HG03354 (cell line): ENCODE results near the gene SVIL.
"Not testable (repeated sequence)": the region's sequence is repeated elsewhere in the genome, so short reads cannot be mapped to it uniquely, and the experiment has no call there.

ENCODE experiments used
- ATAC-seq: cut with Tn5 transposase; IDR thresholded peaks from one replicate; pipeline ENCODE4 v1.9.1; 2021; ENCODE audit warnings: mild to moderate bottlenecking; ENCODE audit not compliant: unreplicated experiment, poor library complexity, severe bottlenecking

SVIL gene

DNA sequence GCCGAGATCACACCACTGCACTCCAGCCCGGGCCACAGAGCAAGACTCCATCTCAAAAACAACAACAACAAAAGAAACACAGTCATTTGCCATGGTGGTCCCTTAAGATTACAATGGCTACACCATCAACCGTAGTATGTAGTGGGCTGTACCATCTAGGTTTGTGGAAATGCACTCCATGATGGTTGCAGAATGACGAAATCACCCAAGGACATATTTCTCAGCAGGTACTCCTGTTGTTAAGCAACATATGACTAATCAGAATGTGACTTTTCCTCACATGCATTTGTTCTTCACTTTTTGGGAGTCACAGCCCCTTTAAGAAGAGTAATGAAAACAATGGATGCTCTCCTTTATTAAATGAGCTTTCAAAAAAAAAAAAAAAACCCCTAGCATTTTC is 11.0 kb downstream of the SVIL start:
- ATAC-seq, result no peak

DNA sequence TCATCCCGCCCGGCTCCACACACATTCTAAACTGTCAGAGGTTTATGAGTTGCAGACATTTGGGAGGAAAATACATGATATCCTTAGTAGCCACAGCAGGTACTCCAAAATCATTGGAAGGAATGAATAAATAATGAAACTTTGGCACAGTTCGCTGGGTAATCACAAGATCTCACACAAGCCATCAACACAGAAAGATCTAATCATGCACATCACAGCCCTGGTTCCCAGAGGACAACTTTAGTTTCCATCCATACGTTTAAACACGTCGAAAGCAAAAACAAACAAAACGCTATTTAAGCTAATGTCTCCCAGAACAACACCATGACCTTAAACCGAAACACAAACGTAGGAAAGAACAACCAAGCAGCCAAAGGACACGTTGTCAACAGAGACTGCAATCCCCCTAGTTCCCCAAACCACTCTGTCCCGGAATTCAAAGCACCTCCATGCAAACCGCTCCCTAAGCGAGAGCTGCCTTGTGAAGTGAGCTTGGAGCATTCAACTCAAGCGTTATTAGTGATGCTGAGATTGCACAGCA is 12.3 kb downstream of the SVIL start:
- ATAC-seq, result no peak

DNA sequence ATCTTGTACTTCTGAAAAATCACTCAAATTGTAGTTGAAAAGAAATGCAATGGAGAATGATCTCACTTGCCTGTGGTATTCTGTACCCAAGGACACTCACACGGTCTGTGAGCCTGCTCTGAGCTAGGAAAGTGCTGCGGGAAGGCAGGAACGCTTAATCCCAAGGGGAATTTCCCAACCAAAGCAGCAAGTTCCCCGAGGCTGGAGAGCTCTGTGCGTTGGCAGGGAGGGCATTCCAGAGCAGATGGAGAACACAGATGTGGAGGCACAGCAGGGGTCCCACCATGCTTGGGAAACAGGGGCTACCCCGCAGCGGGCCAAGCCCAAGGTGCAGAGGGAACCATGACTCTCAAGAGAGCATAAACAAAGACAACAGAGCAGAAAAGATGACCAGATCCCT is 13.6 kb downstream of the SVIL start:
- ATAC-seq, result no peak

DNA sequence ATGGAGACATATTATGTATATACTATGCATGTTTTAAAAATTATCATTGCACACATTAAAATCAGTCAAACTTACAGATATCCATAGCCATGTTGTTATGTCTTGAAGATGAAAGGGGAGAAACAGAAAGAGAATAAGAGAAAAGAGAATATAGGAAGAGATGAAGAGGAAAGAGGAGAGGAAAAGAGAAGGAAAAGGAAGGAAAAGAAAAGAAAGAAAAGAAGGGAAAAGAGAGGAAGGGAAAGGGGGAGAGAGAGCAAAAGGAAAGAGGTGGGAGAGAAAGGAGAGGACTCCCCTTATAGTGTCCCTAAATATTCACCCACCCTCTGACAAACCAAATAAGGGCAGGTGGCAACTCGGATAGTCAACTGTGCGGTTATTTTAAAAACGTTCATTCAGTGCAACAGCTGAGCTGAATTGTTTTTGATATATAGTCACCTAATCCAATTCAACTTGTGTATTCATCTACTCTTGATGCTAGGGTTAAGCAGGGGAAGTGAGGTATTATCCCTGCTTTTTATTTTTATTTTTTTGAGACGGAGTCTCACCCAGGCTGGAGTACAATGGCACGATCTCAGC is 14.6 kb downstream of the SVIL start:
- ATAC-seq, result no peak

DNA sequence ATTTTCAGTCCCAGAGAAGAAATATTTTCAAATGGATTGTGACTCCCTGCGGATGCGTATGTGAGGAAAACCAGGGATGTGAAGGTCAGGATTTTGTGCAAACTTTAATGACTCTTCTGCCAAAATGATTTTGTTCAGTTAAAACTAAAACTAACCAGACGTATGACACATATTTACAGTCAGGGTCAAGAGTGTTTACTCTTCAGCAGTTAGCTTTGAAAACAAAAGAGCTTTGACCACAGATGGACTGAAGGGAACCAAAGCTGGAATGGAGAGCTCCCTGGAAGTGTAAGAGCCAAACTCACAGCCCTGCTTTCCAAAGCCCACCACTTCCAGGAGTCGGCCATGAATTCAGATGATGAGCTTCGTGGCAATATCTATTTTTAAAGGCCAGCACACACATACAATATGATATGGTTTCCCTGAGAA is 15.5 kb downstream of the SVIL start:
- ATAC-seq, result no peak

DNA sequence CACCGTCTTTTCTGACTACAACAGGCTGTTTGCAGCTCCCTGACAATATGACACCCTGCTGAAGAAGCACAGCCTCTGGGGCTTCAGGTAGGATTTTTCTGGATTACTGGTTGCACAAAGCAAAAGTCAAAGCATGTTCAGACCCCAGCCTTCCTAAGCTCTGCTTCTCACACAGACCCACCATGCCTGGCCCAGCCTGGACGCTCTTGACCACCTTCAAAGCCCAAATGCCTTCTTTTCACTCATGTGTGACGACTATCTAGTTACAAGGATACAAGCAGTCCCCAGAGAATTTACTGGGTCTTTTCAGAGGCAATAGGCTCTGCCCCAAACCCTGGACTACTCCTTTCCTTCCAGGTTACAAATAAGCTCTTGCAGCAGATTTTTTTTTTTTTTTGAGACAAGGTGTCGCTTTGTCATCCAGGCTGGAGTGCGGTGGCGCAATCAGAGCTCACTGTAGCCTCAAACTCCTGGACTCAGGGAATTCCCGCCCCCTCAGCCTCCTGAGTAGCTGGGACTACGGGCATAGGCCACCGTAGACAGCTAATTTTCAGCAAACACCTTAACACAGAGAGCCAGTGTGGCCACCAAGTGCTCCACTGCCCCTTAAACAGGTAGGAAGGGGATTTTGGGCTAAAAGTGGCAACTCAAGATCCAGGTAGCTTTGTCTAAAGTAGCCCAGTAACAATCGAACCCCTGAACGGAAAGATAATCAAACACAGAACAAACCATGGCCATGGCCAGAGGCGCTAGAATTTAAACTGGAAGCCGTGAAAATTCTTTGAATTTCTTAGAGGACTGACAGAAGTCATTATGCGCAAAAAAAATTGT is 16.2 kb downstream of the SVIL start:
- ATAC-seq, result no peak

DNA sequence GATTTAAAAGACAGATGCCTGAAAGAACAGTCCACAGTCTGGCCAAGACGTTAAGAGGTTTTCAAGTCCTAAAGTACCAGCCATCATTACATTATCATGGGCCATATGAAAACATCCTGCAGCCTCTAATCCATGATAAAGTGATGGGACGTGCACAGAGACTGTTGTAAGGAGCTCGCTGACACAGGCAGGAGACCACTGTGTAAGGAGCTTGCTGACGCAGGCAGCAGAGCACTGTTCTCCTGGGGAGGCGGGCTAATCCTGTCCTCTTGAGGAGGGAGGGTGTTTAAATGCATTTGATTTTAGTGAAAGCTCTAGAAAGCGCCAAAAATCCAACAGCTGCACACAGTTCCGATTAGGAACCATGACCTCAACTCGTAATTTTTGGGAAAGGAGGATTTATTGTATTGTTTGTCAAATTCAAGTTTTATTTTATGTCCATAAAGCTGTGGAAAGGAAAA is 16.9 kb downstream of the SVIL start:
- ATAC-seq, result no peak

DNA sequence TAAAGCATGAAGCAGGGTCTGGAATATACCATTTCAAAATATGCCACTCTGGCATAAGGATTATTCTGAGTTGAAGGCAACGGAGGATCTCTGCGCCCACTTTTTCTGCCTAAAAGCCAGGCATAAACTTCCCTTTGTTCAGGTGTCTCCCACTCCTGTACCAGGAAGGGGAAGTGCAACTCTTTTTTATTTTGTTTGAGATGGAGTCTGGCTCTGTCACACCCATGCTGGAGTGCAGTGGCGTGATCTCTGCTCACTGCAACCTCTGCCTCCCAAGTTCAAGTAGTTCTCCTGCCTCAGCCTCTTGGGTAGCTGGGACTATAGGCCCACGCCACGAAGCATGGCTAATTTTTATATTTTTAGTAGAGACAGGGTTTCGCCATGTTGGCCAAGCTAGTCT is 18.2 kb downstream of the SVIL start:
- ATAC-seq, result no peak

DNA sequence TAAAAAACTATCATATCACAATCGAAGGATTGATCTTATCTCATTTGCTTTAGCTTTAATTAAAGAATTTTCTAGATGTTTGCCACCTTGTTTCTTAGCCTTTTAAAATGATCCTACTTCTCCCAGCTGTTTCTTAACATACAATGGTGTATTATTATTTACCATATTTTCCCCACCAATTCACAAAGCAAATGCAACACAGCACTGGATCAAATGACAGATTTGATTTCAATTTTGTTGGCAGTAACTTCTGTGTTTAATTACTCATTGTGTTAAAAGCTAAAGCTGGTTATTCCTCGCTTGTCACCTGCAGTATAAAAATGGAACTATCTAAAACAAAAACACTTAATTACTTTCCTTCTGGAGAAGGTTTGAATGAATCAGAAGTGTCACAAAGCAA is 19.6 kb downstream of the SVIL start:
- ATAC-seq, result no peak

DNA sequence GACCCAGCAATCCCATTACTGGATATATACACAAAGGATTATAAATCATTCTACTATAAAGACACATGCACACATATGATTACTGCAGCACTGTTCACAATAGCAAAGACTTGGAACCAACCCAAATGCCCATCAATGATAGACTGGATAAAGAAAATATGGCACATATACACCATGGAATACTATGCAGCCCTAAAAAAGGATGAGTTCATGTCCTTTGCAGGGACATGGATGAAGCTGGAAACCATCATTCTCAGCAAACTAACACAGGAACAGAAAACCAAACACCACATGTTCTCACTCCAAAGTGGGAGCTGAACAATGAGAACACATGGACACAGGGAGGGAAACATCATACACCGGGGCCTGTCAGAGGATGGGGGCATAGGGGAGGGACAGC is 20.5 kb downstream of the SVIL start:
- ATAC-seq, result not testable (repeated sequence)

DNA sequence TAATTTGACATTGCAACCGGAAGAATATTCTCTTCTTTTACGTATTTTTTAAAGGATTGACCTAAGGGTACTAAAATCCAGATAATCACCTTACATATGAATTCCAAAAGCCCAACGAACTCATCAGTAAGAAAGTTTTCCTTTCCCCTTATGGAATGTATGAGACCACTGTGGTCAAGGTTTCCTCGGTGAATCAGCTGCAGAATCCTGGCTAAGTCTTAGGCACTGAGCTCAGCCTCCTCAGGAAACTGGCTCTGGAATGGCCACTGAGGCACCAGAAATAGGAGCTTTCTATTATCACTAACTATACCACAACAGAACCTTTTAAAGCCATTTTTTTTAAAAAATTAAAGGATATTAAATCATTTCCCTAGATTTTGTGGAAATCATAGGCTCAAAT is 21.0 kb downstream of the SVIL start:
- ATAC-seq, result no peak

DNA sequence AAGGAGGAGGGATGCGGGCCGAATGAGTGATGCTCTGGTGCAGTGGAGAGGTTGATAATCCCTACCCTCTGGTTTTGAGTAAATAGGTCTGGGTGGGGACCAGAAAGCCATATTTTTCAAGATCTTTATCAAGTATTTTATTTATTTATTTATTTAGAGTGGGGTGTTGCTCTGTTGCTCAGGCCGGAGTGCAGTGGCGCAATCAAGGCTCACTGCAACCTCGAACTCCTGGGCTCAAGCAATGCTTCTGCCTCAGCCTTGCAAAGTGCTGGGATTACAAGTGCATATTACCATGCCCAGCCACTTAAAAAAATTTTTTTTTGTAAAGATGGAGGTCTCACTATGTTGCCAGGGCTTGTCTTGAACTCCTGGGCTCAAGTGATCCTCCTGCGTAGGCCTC is 21.6 kb downstream of the SVIL start:
- ATAC-seq, result no peak

DNA sequence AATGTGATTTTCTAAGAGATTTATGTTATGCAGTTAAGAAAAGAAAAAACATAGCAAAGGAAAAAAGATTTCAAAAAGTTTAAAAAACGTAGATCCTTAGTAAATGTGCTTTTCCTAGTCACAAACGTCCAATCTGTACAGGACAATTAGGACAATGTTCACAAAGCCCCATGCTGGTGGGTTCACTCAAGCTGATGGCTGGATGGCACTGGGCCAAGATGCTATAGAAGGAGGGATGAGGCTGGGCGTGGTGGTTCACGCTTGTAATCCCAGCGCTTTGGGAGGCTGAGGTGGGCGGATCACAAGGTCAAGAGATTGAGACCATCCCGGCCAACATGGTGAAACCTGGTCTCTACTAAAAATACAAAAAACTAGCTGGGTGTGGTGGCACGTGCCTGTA is 22.1 kb downstream of the SVIL start:
- no peak for ATAC-seq

DNA sequence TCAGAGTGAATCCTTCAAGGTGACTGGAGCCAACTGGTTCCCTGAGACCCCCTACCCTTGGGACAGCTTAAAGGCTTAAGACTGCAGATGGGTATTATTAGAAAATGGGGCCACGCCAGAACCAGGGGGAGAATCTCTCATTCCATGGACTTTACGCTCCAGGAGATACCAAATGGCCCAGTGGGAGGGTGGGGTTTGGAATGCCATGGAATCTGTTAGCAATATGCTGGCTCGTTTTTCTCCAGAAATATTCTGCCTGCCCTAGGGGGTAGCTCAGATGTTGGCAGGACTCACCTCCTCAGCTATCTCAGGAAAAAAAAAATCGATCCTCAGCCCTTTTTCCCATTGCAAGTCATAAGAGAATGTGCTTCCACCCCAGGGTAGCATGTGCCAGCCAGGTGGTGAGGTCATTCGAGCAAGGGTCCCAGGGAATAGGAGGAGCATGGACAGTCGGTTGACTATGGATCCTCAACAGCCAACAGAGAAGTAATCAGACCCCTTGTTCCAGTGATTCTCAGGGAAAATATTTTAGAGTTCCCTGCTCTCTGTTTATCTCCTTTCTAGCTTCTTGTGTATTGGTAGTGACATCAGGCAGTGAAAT is 22.9 kb downstream of the SVIL start:
- ATAC-seq, result no peak

DNA sequence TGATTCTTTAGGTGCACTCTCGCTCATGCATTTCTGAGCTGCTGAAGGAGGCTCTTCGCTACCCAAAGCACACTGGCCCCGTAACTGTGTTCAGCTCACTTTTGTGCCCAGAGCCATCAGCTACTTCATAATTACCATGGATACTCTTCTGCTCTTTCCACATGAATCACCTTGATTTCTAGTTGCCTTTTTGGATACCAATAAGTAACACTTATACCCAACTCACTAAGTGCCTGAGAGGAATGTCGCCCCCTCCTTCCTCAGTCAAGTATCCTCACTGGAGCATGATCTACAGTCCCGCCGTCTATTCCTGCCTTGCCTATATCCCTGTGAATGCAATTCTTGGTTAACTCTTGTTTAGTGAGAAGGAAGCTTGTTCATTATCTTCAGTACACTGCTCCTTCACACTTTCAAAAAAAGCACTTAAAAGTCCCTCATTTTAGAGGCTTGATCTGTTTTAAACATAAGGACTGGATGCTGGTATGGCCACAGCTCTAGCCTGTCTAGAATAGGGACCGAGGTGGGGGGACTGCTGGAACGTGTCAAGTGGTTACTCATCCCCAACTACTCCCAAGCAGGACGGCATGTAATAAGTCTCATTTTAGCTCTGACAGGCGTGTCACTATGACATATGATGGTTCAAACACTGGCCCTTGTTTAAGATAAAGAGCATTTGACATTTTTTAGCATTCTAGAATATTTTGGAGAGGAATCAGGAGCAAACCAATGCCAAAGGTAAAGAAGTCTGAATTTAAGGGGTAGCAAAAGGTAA is 23.7 kb downstream of the SVIL start:
- ATAC-seq, result no peak

DNA sequence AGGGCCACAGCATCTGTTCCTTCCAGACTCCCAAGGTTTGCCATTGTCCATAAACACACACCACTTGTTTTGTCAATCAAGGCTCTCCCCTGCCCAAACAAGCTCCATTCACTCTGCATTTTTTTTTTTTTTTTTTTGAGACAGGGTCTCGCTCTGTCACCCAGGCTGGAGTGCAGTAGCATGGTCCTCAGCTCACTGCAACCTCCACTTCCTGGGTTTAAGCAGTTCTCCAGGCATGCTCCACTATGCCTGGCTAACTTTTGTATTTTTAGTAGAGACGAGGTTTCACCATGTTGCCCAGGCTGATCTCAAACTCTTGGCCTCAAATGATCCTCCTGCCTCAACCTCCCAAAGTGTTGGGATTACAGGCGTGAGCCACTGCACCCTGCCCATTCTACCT is 24.4 kb downstream of the SVIL start:
- ATAC-seq, result not testable (repeated sequence)

DNA sequence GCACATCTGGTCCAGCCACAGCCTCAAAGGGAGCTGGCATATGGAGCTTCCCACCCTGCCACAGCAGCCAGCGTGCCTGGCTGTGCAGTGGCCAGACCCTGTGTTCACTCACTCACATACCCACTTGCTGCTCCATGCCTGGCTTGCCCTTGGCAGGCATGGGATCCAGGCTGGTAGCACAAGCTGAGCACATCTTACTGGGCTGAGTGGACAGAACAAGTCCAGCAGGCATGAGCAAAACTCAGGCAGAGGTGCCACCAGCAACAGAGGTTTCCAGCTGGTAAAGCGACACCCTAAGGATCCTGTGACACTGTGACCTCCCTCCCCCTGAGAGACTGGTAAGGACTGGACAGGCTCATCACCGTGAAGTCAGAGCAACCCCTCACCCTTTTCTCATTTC is 25.1 kb downstream of the SVIL start:
- ATAC-seq, result no peak

DNA sequence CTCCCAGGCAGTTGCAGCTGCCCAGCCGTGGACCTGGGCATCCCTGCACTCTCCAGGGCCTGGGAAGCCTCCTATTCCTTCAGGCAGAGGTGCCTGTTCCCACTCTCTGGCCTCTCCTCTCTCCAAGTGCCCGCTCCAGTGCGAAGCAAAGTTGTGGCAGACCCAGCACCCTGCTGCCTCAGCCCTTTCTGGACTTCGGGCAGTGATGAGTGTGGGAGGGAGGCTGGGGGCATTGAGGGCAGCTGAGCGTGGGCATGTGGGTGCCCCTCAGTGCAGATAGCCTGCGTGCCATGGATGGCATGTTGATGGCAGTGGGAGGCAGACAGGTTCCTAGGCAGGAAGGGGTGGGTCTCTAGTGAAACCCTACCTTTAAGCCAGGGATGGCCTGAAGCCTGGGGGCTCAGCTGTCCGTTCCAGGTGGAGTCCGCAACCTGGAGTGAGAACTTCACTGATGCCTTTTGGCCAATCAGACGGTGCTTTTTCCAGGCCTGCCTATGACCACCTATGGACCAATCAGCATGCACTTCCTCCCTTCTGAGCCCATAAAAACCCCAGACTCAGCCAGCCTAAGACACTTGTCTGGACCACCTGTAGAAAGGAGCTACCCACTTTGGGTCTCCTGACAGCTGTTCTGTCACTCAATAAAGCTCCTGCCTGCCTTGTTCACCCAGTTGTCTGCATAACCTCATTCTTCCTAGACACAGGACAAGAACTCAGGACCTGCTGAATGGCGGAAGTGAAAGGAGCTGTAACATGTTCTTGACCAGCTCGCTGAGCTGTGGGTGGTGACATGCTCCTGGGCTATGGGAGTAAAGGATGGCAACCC is 26.1 kb downstream of the SVIL start:
- no peak for ATAC-seq

DNA sequence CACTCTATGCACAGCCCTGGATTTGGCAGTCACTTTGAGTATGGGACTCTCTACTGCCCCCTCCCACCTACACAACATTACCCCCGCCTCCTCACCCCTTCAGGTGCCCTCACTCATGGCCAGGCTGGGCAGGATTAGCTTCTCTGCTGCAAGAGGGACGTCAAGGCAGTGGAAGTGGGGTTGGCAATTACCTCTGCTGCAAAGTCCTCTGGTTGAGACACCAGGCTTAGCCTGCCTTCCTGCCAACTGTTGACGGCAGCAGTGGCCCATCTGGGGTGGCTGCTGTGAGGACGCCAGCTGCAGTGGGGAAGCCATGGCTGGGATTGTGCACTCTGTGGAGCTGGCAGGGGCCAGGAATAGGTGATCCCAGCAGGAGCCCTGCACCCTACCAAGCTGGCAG is 26.7 kb downstream of the SVIL start:
- no peak for ATAC-seq
